Liver (tissue), 3 donors: ENCODE measurements around the gene EMP1.

Source experiments
- ATF3 ChIP-seq: IDR thresholded peaks from 2 replicates; pipeline ENCODE4 v1.6.1; 2016; ENCODE audit warnings: antibody characterized with exemption
- CTCF ChIP-seq: fragments of 150-350 bp; IDR thresholded peaks from 2 replicates; pipeline ENCODE4 v1.5.1; 2017; ENCODE audit warnings: improper control_type of control experiment, low read depth, low read length; ENCODE audit not compliant: missing input control
- REST ChIP-seq: IDR thresholded peaks from 2 replicates; pipeline ENCODE4 v1.6.1; 2016; ENCODE audit warnings: antibody characterized with exemption, mild to moderate bottlenecking
- SP1 ChIP-seq: IDR thresholded peaks from 2 replicates; pipeline ENCODE4 v1.6.1; 2018; ENCODE audit warnings: antibody characterized with exemption, mild to moderate bottlenecking
- TAF1 ChIP-seq: conservative IDR thresholded peaks from 2 replicates; pipeline ENCODE4 v1.6.1; 2016; ENCODE audit warnings: antibody characterized with exemption, mild to moderate bottlenecking
- YY1 ChIP-seq: IDR thresholded peaks from 2 replicates; pipeline ENCODE4 v1.6.1; 2016; ENCODE audit warnings: antibody characterized with exemption, mild to moderate bottlenecking
- donor health status: healthy.
- donor health status: healthy.

- TF ChIP-seq TAF1 (no peak), CTCF (no peak), ATF3 (no peak), YY1 (no peak), REST (no peak), SP1 (no peak)
Measured at GRCh38 chr12:13211191-13211858, 14.8 kb downstream of the EMP1 start.
